ENCODE results near the gene HNRNPF. TPM values are rescaled to one million over a fixed set of nuclear protein-coding genes. Genes with fewer than 3 reads are reported as not detected.

HNRNPF gene
- polyA plus RNA-seq, 1 experiment: 172 TPM

GRCh38 chr10:43408331-43408709 lies 666 bp downstream of the HNRNPF start:
- ChIA-PET POLR2A (no interaction called here), CTCF (no interaction called here)
- DNase-seq (ENCODE audit: low read depth): no peak
- TF ChIP-seq CTCF (IDR thresholded peaks at IDR 0.05; ENCODE audit: insufficient read depth, low read depth, low read length): no peak
- Histone ChIP-seq H3K36me3 (ENCODE audit: control insufficient read depth, insufficient read depth, low read length) (no peaks in the 10 kb centered on the region), H3K27me3 (ENCODE audit: control insufficient read depth, insufficient read depth, low read length) (no peaks in the 10 kb centered on the region), H3K4me3 (ENCODE audit: low read depth, low read length) (peak overlapping the region; percentile 71)

DNA sequence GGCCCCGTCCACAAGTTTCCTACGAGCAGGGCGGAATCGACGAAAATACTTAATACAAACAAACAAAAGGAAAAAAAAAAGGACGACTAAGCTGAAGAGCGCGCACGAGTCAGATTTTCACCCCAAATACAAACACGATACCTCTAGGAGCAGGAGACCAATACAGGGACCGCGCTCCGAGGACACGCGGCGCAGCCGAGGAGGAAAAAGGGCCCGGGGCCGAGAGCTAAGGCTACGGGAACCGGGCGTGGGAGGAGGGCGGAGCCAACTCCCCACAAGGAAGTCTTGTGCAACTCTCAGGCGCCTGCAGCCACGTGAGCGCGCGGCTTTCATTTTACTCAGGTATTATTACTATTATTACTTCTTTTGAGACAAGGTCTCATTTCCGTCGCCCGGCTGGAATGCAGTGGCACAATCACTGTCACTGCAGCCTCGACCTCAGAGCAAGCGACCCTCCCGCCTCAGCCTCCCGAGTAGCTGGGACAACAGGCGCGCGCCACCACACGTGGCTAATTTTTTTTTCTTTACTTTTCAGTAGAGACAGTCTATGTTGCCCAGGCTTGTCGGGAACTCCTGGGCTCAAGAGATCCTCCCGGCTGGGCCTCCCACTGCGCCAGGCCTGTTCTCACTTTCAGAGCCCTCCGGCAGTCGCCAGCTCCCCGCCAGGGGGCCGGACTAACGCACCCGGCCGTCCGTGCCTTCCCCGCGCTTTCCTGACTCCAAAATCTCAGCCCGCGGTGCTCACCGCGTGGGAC lies 1.2 kb downstream of the HNRNPF start:
- ChIA-PET CTCF (interaction anchor here (0.6 to 0.9 kb wide), 4 partner anchors 17 to 1214 kb away, joined by 3 to 4 read pairs (median 4); partner anchors contain the start of gene BMS1), POLR2A (interaction anchor here (0.7 kb wide), 1 partner anchor 278 kb away, joined by 3 read pairs; no protein-coding TSS in a partner anchor)
- Histone ChIP-seq H3K36me3 (ENCODE audit: control insufficient read depth, insufficient read depth, low read length) (no peaks in the 10 kb centered on the region), H3K4me3 (ENCODE audit: low read depth, low read length) (peak overlapping the region; percentile 71), H3K27me3 (ENCODE audit: control insufficient read depth, insufficient read depth, low read length) (no peaks in the 10 kb centered on the region)
- peak; percentile 62 for TF ChIP-seq CTCF (IDR thresholded peaks at IDR 0.05; ENCODE audit: insufficient read depth, low read depth, low read length)
- peak; percentile 43 for DNase-seq (ENCODE audit: low read depth)

GRCh38 chr10:43407148-43407575 lies 1.8 kb downstream of the HNRNPF start:
- Histone ChIP-seq H3K4me3 (ENCODE audit: low read depth, low read length) (peak overlapping the region; percentile 71), H3K36me3 (ENCODE audit: control insufficient read depth, insufficient read depth, low read length) (no peaks in the 10 kb centered on the region), H3K27me3 (ENCODE audit: control insufficient read depth, insufficient read depth, low read length) (no peaks in the 10 kb centered on the region)
- POLR2A ChIA-PET: no interaction called here
- CTCF ChIA-PET: interaction anchor here (0.9 kb wide), 1 partner anchor 17 kb away, joined by 4 read pairs; no protein-coding TSS in a partner anchor
- no peak for TF ChIP-seq CTCF (IDR thresholded peaks at IDR 0.05; ENCODE audit: insufficient read depth, low read depth, low read length)
- DNase-seq (ENCODE audit: low read depth): no peak

GRCh38 chr10:43404704-43405084 lies 4.3 kb downstream of the HNRNPF start:
- ChIA-PET CTCF (interaction anchor here (1.3 kb wide), 1 partner anchor 8 kb away, joined by 4 read pairs; no protein-coding TSS in a partner anchor), POLR2A (no interaction called here)
- DNase-seq (ENCODE audit: low read depth): no peak
- H3K36me3 ChIP-seq (ENCODE audit: control insufficient read depth, insufficient read depth, low read length): peaks cover 2% of the 10 kb centered on the region; the same call in 1 of the 2 replicates
- no peaks in the 10 kb centered on the region for H3K27me3 ChIP-seq (ENCODE audit: control insufficient read depth, insufficient read depth, low read length)
- TF ChIP-seq CTCF (IDR thresholded peaks at IDR 0.05; ENCODE audit: insufficient read depth, low read depth, low read length): no peak
- no peak overlapping the region for H3K4me3 ChIP-seq (ENCODE audit: low read depth, low read length)

DNA sequence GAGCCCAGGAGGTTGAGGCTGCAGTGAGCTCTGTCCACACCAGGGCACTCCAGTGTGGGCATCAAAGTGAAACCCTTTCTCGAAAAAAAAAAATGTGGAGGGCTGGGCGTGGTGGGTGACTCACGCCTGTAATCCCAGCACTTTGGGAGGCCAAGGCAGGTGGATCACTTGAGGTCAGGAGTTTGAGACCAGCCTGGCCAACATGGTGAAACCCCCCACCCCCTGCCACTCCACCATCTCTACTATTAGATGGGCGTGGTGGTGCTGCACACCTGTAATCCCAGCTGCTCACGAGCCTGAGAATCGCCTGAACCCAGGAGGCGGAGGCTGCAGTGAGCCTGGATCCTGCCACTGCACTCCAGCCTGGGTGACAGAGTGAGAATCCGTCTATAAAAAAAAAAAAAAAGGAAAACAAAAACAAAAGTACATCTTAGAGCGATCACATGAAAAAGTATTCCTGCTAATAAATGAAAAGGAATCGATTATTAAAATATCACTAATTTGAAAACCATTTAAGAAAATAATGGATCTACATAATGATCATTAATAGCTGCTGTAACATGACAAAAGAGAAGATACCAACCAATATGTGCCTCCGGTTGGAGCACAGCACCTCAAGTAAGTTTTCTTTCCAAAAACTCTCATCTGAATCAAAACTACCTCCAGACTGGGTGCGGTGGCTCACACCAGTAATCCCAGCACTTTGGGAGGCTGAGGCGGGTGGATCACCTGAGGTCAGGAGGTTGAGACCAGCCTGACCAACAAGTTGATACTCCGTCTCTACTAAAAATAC lies 4.9 kb downstream of the HNRNPF start:
- H3K36me3 ChIP-seq (ENCODE audit: control insufficient read depth, insufficient read depth, low read length): peaks cover 2% of the 10 kb centered on the region; the same call in 1 of the 2 replicates
- ChIA-PET CTCF (interaction anchor here (0.7 kb wide), 1 partner anchor 580 kb away, joined by 3 read pairs; no protein-coding TSS in a partner anchor), POLR2A (no interaction called here)

More for the DNA sequence above, 4.9 kb downstream of the HNRNPF start:
- Histone ChIP-seq H3K4me3 (ENCODE audit: low read depth, low read length) (no peak overlapping the region), H3K27me3 (ENCODE audit: control insufficient read depth, insufficient read depth, low read length) (no peaks in the 10 kb centered on the region)
- no peak for DNase-seq (ENCODE audit: low read depth)
- no peak for TF ChIP-seq CTCF (IDR thresholded peaks at IDR 0.05; ENCODE audit: insufficient read depth, low read depth, low read length)
